Measurements from ENCODE around the gene TMEM61.

Gene TMEM61

GRCh38 chr1:55039342-55040082 lies 59.1 kb downstream of the TMEM61 start, which contains the start of gene PCSK9:
PCSK9 (plus strand) TSS chr1:55039548; CDS start chr1:55039838, 290 bp downstream.
- peak; percentile 47 for DNase-seq (ENCODE audit: low spot score)

- no peak for DNase-seq (ENCODE audit: low spot score)
These were observed 59.9 kb downstream of the TMEM61 start for GRCh38 chr1:55040083-55040932.

GRCh38 chr1:55040933-55041494 lies 60.6 kb downstream of the TMEM61 start:
- no peak for DNase-seq (ENCODE audit: low spot score)

GRCh38 chr1:55041613-55042012 lies 61.2 kb downstream of the TMEM61 start:
- no peak for DNase-seq (ENCODE audit: low spot score)
